Neural cell (in vitro differentiated cells): ENCODE results near the gene LMLN.

Experiments
- CTCF ChIP-seq: fragments of 450-650 bp; IDR thresholded peaks from 2 replicates; pipeline ENCODE4 v1.5.1; 2014; ENCODE audit warnings: antibody characterized with exemption, mild to moderate bottlenecking, moderate library complexity; ENCODE audit not compliant: poor library complexity, severe bottlenecking
- EP300 ChIP-seq: fragments of 450-650 bp; conservative IDR thresholded peaks from 2 replicates; pipeline ENCODE4 v1.6.1; 2014; ENCODE audit warnings: antibody characterized with exemption, mild to moderate bottlenecking, moderate library complexity; ENCODE audit not compliant: poor library complexity, severe bottlenecking
- RAD21 ChIP-seq: fragments of 450-650 bp; conservative IDR thresholded peaks from 2 replicates; pipeline ENCODE4 v1.6.1; 2014; ENCODE audit warnings: antibody characterized with exemption, mild to moderate bottlenecking, moderate library complexity

- TF ChIP-seq CTCF (no peak), EP300 (no peak), RAD21 (no peak)
Observed at GRCh38 chr3:198081421-198081844, 121.4 kb downstream of the LMLN start.
